CD4-positive, alpha-beta T cell treated with Interleukin-4 for 1 hour (primary cell): ENCODE data around the gene DAPK1.

Source experiments
- DNase-seq, 2 donors: peaks; one replicate each; pipeline ENCODE4 v3.0.0-alpha.2; 2020 to 2022

Gene DAPK1

GRCh38 chr9:87570000-87570908 lies 72.6 kb downstream of the DAPK1 start:
- DNase-seq, result no peak

DNA sequence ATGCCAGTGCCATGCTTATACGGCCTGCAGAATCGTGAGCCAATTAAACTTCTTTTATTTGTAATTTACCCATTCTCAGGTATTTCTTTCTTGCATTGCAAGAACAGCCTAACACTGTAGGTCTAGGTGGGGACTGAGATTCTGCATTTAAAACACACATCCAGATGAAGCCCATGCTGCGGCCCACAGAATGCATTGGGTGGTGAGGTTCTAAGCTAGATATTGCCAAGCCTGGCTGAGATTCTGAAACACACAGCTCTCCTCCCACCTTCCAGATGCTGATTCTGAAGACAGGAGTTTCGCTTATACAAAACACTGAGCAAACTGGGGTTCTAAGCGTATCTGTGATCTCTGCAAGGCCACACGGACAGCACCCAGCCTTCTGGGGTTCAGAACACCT lies 75.1 kb downstream of the DAPK1 start:
- no peak for DNase-seq

DNA sequence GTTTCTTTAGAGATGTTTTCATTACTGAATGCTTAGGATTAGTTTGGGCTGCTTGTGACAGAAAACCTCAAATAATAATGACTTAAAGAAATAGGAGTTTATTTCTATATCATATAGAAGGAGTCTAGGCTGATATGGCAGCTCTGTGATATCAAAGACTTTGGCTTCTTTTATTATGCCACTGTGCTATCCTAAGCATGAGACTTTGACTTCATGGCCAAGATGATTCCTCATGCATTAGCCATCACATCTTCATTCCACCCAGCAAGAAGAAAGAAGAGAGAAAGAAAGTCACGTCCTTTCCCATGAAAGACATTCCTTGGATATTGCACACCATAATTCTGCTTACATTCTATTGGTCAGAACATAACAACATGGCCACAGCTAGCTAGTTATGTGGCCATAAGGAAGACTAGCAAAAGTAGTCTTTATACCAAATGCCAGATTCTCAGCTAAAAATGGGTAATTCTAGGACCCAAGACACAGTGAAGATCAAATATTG lies 76.2 kb downstream of the DAPK1 start:
- no peak for DNase-seq

GRCh38 chr9:87577746-87578145 lies 80.1 kb downstream of the DAPK1 start:
- DNase-seq, result no peak

GRCh38 chr9:87578625-87579024 lies 81.0 kb downstream of the DAPK1 start:
- no peak for DNase-seq

DNA sequence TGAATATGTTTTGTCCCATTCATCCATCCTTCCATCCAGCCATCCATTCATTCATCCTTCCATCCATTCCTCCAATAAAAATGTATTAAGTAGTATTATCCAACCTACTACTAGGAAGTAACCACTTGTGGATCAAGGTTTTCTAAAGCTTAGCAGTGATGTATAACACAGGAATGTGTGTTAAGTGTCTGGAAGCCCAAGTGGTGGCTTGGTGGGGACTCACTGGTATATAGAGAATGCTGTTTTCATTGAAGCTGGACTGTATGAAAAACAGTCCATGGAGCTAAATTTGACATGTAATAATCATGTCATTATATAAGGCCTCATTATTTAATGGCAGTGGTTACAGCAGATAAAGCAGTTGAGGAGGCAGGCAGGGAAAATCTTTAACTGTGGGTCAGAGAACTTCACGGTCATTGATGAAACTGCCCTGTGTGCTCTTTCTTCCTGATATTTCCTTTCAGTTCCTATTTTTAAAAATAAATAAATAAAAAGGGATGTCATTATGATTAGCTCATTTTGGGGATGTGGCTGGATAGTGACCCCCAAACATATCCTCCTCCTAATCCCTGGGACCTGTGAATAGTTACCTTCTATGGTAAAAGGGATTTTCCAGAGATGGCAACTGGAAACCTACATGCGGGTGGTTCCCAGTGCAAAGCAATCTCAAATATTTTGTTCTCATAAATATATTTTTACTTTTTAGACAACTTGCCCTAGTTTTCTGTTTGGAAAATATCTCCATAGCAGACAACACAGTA lies 82.3 kb downstream of the DAPK1 start:
- no peak for DNase-seq

DNA sequence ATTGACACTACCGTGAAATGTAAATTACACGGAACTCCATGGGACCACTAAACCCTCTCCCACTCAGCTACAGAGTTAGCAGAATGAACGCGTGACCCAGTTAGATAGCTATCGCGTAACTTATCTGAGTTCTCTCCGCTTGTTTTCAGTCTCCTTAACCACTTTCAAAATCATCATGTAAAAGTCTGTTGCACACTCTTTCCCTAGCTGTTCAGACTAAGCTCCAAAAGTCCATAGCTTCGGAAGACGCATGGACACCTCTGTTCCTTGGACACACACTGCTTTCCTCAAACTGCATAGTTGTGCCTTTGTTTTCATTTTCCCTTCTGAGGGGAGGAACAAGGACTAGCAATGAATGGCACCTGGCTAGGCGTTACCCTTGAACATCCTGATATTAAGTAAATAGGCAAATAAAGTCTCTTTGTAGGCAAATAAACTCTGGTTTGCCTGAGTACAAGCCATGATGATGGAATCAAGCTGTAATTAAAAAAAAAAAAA lies 83.3 kb downstream of the DAPK1 start:
- DNase-seq, result no peak

DNA sequence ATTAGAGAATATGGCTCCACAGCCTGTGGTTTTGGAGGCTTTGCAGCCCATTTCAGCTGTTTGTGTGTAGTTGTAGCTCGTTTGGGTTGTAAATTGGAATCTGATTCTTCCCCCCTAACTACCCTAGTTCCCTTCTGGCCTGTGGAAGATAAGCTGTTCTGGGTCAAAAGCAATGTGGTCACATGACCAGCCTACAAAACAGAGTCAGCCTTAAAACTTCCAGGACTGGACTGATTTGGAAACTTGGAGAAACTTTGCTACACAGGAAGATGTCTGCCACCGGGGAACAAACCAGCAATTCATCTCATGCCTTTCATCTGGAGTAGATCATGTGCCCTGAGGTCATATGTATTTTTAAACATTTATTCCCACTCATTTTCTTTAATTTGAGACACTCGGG lies 83.8 kb downstream of the DAPK1 start:
- DNase-seq, result no peak

- DNase-seq, result no peak
Observed at GRCh38 chr9:87581949-87582637, 84.4 kb downstream of the DAPK1 start.

GRCh38 chr9:87584326-87584725 lies 86.7 kb downstream of the DAPK1 start:
- DNase-seq, result no peak

DNA sequence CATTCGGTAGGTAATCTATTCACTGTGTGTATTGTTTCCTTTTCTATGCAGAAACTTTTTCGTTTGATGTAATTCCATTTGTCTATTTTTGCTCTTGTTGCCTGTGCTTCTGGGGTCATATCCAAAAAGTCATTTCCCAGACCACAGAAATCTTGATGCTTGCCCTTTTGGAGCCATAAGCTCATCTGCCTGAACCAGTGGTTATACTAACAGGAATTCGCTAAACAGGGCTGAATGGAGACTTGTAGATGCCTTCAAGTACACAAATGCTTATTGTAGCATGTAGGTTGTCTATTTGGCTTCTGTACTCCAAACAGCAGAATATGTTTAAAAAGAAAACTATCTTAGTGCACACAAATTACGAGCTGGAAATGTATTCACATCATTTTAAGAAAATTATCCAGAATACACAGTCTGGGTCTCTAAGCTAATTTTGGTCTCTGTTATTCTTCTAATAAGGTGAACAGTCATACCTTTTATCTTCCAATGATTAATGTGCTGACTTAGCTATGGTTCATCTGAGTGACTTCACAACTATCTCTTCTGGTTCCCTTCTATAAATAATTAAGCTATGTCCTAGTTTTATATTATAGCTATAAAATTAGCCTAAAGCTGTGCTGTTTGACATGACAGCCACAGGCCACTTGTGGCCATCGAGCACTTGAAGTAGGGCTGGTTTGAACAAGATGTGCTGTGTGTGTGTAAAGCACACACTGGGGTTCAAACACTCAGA lies 87.6 kb downstream of the DAPK1 start:
- DNase-seq, result no peak

GRCh38 chr9:87586731-87587355 lies 89.2 kb downstream of the DAPK1 start:
- DNase-seq, result no peak

GRCh38 chr9:87587356-87587745 lies 89.7 kb downstream of the DAPK1 start:
- DNase-seq, result no peak

DNA sequence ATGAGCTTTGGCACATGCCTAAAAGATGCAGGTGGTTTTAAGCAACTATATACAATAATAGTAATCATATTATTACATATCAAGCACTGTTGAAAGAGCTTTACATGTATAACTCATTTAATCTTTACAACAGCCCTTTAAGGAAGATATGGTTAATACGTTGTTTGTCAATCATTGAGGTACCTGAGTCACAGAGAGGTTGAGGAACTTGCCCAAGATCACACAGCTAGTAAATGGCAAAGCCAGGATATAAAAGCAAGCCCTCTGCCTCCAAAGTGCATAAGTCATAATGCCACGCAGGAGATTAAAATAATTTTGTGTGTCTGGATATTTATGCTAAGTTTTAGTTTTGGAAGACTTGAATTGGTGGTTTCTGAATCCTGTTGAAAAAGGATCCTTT lies 90.2 kb downstream of the DAPK1 start:
- DNase-seq, result no peak

GRCh38 chr9:87588339-87588738 lies 90.7 kb downstream of the DAPK1 start:
- DNase-seq, result no peak

DNA sequence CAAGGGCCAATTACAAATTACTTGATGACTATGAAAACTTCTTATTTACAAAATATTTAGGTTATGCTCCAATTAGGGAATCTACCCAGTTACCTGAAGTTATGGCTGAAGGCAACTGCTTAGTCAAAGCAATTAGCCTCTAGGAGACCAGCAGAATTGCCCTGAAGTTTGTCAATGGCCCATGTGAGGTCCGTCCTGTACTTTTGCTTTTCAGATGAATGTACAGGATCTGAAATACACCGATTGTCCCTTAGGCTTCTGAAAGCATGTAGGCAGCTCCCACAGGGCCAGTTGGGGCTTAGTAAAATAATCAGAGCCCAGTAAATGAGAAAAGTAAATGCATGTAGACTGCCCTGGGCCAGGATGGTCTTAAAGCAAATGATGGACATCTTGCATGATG lies 93.3 kb downstream of the DAPK1 start:
- DNase-seq, result no peak

DNA sequence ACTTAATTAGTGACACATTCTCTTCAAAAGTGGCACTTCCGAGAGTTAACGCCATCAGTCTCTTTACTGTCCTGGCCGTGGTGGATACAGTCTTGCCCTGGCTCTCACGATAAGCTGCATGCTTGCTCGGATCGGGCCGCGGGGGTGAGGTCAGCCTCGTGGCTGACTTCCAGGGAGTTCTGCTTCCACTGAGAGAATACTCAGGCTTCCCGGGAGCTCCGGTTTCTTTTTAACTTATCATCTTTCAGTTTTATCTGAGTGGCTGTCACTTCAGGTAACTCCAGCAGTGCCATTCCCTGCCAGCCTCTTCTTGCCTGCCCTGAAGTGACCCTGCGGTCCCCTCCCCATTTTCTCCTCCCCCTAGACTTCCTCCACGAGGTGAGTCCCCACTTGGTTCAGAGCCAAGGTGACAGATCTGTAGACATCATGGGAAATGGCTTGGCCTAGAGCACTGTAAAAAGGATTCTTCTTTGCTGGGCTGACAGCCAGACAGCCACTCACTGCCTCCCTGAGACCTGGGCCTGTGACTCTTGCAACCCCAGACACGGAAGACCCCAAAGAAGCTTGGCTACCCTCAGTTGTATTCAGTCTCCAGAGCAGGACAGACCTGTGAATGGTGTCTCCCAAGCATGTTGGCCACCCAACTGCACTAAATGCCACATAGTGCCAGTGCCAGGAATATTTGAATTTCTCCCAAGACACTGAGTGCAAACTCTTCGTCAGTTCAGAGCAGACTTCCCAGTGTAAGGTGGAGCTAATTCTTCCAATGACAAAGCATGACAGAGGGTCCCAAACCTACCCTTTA lies 95.1 kb downstream of the DAPK1 start:
- DNase-seq, result no peak

DNA sequence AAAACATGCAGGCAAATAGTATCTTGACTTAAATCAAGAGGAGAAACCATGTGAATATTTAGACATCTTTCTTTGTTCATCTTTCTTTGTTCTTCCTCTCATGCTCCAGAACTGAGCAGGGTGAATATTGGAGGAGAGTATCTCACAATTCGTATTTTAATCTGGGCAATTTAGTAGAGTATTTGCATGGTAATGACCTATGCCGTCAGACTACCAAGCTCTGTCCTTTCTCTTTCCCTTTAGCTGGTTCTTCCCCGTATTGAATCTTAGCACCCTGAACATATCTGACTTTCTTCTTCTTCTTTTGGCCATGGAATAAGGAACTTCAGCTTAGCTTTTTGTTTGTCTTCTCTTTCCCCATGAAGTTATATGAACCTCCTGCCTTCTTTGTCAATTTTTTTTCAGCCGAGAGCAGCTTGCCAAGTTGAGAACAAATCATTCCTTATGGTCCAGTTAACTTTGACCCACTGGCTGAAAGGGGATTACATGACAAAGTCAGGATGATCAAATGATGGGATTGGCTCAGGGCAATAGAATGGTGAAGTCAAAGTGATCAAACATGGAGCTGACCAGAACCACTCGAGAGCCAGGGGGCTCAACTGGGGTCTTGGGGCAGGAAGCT lies 95.8 kb downstream of the DAPK1 start:
- no peak for DNase-seq

DNA sequence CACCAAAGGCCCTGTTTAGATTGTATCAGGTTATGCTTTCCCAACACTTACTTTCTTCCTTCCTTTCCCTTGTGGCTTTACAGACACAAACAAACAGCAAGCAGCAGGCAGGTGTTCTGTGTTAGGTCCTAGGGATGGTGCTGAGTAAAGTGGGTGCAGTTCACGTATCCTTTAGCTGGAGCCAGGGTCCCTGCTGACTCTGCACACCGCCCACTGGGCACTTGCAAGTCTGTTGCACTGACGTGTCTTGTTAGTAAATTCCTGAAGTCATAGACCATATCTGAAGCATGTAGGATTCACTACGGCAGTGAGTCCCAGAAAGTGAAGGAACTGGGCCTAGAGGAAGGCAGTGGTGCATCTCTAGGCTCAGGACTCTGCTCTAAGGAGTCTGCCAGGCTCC lies 96.5 kb downstream of the DAPK1 start:
- DNase-seq, result no peak

DNA sequence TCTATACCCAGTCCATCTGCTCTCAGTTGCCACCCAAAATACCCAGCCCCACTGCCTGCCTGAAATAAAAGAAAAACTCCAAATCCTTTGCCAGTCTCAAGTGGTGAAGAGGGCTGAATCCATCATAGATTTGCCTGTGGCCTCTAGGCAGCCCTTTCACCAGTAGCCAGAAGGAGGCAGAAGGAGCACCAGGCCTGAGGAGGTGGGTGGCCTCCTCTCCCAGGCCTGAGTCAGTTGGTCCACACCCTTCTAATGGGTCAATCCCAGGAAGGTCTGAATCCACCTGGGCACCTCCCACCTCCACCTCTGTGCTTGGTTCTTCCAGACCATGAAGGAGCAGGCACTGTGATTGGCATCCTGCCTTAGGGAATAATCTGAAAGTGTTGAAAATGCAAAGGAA lies 97.0 kb downstream of the DAPK1 start:
- no peak for DNase-seq

- no peak for DNase-seq
Observed at GRCh38 chr9:87595610-87596009, 97.9 kb downstream of the DAPK1 start.
